ENCODE results near the gene CABLES1.
"Not testable (repeated sequence)": the region's sequence is repeated elsewhere in the genome, so short reads cannot be mapped to it uniquely, and the experiment has no call there.

CABLES1 gene

DNA sequence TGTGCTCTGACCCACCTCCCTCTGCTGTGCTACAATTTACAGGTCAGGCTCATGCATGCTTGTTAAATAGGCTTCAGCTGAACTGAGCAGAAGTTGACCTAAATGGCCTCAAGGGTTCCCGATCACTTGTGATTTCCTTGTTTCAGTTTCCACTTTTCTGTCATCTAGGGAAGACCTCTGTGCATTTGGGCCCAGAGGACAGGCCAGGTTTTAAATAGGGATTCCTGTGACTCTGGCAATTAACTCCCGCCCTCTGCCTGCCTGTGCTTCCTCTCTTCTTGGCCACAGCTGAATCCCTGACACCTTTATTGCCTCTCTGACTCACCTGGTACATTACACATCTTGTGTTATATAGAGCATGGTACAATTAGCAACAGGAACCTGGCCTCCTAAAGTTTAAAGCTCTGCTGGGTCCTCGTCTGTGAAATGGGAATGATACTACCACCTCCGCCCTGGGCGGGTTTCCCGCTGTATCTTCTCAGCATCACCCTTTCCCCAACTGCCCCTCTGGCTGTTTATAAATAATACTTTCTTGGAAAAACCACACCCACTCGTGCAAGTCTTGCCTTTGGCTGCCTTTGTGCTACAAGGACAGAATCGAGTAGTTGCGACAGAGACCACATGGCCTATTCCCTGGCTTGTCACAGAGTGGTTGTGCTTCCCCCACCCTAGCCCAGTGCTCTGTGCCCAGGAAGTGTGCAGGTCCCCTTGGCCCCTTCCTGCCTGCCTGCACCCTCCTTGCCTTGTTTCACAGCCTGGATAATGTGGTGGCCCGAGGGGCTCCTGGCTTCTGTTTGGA is 7.9 kb downstream of the CABLES1 start:
- DNase-seq, result peak; percentile 76 to 77

DNA sequence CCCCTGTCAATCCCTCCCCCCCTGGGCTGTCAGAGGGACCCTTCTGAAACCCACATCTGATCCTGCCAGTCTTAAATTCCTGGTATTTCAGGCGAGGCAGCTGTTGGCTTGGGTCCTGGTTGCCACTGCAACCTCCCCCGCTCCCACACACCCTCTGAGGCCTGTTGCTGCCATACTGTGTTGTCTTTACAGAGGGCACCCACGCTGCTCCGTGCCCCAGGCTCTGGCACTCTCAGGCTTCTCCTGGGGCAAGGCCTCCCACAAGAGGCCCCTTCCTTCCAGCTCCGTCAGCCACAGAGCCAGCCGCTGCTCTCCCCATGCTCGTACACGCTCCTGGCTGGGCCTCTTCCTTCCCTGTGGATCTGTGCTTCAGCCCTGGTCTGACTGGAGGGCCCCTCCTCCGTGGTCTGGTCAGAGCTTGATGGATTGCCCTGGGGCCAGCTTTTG is 8.6 kb downstream of the CABLES1 start:
- peak; percentile 73 to 75 for DNase-seq

DNA sequence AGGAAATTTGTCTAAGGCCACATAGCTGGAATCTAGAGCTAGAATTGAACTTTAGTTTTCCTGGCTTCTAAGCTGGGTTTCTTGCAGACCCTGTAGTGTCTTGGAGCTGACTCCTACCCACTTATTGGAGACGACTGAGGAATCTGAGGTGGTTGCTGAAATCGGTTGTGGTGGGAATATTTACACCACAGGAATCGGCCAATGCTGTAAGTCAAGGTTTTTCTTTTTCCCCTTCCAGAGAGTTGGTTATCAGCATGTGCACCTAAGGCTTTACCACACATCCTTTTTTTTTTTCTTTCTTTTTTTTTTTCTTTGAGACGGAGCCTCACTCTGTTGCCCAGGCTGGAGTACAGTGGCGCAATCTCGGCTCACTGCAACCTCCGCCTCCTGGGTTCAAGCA is 9.4 kb downstream of the CABLES1 start:
- no peak for DNase-seq

DNA sequence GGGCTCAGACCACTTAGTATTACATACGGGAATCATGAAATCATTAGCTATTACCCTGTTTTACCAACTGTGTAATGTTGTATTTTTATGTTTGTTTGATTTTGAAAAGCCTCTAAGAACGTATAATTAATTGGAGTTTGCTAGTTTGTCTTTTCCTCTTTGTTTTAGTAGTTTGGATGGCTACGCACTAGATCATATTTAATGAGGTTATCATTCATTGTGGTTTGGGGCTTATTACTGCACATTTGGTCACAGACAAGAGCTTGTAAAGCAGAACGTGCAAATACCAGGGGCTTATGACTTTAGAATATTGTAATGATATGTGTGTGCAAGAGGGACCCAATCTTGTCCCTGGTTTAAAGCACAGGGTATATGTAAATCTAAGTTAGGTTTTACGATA is 10.3 kb downstream of the CABLES1 start:
- DNase-seq, result no peak

DNA sequence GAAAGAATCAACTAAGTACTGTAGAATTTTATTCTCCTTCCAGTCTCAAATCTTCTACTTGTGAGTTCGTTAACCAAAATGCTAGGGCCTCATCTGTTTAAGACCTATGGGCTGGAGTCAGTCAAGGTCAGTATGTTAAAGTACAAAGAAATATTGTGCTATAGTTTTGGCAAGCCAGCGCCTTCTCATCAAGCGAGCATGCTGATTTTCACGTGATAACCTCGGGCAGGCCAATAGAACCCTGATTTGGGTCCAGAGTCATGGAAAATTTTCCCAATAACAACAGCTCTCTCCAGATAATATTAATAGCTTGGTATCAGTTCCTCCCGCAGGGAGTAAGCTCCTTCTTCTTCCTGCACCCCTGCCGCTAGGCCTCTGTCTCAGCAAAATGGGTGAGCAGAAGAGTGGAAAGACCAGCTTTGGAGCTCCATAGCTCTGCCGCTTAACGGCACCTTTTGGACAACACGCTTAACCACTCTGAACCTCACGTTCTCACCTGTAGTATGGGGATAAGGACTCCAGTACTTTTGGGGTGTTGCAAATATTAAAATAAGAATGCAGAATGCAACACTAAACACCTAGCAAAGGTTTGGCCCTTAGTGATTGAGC is 11.7 kb downstream of the CABLES1 start:
- no peak for DNase-seq

DNA sequence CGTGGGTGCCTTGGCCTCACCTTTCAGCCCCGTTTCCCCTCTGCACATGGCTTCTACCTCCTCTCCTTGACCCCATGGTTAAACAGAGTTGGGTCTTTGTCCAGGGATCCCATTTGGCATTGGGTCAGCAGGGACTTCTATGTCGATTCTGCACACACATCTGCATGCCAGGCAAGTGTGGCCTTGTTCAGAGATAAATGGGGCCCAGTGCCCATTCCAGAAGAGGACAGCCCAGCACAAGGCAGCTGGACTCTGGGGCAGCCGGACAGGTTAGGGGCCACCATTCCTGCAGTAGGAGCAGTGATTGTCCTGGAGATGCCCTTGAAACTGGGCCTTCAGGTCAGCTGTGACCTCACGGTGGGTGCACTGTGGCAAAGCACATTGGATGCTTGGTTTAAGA is 13.1 kb downstream of the CABLES1 start:
- DNase-seq, result no peak

DNA sequence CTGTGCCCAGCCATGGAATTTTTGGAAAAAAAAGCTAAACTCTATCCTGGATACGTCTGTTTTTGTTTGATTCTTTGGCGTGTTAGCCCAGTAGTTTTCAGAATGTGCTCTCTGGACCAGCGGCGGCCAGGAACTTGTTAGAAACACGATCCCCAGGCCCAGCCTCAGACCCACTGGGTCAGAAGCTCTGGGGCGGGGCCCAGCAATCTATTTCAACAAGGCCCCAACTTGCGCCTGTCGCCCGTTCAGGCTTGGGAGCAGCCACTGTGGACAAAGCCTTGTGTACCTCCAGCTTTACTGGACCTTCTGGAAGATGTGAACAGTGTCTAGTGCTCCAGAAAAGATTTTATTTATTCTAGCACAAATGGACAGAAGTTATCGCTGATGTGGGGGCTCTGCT is 14.3 kb downstream of the CABLES1 start:
- no peak for DNase-seq

DNA sequence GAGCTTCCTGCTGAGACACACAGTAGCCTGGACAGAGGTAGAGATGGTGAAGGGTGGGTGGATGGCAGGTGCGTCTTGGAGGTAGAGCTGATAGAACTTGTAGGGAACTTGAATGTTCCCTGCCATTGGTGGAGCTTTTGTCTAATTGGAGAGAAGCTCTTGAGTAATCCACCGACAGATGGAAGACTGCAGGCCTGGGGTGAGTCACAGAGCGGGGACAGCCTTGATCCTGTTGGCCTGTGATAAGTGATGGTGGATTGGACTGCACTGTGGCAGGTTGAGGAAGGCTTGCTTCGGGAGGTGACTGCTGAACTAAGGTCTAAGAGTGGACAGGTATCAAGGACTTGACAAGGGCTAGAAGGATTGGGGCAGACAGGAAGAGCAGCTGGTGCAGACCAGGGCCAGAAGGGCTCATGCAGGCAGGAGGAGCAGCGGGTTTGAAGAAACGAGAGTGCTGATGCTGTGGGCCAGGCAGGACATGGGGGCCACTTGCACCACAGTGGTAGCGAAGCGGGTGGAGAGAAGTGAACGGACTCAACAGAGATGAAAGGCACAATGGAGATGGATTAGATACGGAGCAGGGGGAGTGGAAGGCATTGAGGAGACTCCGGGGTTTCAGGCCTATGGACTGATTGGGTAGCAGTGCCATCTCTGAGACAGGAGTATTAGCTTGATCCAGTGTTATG is 16.3 kb downstream of the CABLES1 start:
- DNase-seq, result no peak

DNA sequence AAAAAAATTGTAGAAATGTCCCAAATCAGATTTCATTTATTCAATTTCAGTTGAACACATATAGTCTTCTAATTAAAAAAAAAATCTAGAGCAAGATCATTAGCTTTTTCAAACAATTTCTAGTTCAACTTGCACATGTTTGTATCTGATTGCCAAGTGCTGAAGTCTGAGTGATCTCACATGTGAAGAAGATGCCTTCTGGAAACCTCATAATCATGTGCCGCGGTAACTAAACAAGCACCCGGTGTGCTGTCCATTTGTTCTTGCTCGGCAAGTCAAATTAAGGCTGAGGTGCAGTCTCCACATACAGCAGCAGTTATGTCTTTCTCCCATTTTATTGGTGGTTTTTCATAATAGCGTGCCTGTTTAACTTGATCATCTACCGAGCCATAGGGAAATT is 18.7 kb downstream of the CABLES1 start:
- DNase-seq, result no peak

DNA sequence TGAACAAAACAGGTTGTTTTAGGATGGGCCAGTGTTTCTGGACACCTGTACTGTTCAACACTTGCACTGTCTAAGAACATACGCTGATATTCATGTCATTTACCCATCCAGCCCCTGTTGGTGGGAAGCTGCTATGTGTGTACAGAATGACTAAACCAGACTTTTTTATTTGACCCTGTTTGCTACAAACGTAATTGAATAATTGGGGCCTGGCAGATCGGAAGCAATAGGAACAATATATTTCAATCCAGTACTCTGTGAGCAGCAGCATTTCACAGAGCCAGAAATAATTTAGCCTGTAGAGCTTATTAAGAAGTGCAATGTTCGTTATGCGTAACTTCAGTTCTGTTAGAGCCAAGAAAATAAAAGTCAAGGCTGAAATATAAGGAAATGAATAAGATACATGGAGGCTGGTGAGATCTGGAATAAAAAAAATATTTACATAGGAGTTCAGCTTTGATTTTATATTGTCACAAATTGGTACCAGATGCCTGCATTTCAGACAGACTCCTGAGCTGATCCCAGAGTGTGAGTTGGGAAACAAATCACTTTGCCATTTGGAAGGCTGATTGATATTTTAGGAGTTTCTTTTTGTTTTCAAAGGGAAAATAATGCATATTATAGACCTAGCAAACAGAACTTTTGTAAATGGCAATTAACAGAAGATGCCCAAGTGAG is 19.7 kb downstream of the CABLES1 start:
- DNase-seq, result no peak

DNA sequence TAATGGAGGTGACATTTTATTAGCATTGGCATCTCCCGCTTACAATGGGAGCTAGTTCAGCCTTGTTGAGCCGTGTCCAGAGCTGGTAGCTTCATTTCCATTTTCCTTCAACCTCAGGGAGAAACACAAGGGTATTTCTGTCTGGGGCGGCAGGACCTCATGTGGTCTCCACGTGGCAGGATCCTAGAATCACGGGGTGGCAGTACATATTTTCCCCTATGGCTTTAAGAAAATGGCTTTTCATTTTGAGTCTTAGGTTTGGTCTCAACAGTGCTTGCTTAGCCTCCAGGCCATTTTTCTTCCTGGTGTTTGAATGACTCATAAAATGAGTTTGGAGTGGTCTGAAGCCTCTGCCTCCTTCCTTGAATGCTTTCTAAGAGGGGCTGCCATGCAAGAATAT is 20.3 kb downstream of the CABLES1 start:
- no peak for DNase-seq

DNA sequence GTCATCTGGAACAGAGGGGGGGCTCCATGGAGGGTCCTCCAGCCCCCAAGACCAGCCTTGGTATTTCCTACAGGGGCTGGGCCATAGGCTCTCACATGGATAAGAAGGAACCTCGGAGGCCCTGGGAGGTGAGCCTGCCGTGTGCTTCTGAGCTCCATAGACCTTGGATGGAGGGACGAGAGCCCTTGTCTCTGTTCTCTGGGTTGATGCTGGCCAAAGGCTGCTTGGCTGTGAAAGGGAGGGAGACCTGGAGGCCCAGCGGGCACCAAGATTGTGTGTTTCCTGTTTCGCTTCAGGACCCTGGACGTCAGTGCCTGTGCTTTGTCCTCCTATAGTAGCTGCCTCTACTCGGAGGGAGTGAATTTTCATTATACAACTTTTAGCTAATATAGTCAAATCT is 20.8 kb downstream of the CABLES1 start:
- no peak for DNase-seq

DNA sequence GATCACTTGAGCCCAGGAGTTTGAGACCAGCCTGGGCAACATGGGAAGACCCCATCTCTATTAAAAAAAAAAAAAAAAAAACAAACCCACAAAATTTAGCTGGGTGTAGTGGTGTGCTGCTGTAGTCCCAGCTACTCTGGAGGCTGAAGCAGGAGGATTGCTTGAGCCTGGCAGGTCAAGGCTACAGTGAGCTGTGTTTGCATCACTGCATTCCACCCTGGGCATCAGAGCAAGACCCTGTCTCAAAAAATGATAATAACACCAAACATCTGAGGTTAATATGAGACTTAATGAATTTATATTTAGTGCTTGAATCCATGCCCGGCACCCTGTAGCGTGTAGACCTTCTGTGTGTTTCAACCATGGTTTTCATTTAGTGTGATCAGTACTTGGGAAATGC is 22.8 kb downstream of the CABLES1 start:
- no peak for DNase-seq

DNA sequence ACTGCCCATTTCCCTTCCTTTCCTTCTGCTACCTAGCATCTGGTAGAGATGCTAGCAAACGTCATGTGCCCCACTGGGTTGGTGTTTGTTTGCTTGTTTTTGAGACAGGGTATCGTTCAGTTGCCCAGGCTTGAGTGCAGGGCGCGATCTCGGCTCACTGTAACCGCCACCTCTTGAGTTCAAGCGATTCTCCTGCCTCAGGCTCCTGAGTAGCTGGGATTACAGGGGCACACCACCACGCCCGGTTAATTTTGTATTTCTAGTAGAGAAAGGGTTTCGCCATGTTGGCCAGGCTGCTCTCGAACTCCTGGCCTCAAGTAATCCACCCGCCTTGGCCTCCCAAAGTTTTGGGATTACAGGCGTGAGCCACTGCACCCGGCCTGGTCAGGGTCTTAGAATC is 23.6 kb downstream of the CABLES1 start:
- DNase-seq, result not testable (repeated sequence)

DNA sequence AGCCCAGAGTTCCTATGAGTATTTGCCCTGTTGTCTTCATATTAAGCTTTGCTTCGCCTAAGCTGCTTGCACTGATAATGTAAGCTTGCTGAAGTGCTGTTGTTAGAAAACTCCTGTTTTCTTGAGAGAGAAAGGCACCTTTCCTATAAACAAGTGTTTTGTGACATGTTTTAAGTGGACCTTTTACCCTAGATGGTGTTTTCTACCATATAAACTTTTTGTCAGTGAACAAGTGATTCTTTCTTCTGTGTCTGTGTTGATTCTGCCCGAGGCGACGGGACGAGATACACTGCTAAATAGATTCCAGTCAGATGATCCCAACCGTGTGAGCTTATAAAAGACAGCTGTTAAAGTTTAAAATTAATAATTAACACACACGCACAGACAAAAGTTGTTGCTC is 24.1 kb downstream of the CABLES1 start:
- DNase-seq, result no peak

DNA sequence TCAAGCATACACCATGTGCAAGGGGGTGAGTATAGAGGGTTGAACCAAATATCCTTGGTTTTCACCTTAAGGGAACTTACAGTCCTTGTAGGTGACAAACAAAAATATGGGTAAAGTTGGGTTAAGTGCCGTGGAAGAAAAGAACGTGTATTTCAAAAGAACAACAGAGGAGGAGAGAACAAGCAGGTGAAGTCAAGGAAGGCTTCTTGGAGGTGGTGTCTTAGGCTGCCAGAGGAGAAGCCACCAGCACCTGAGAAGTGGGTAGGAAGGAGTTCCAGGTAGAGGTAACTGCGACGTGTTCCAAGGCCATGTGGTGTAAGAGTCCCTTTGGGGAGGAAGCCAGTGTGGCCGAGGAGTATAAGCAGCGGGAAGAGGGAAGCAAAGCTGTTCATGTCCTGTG is 27.2 kb downstream of the CABLES1 start:
- DNase-seq, result no peak

DNA sequence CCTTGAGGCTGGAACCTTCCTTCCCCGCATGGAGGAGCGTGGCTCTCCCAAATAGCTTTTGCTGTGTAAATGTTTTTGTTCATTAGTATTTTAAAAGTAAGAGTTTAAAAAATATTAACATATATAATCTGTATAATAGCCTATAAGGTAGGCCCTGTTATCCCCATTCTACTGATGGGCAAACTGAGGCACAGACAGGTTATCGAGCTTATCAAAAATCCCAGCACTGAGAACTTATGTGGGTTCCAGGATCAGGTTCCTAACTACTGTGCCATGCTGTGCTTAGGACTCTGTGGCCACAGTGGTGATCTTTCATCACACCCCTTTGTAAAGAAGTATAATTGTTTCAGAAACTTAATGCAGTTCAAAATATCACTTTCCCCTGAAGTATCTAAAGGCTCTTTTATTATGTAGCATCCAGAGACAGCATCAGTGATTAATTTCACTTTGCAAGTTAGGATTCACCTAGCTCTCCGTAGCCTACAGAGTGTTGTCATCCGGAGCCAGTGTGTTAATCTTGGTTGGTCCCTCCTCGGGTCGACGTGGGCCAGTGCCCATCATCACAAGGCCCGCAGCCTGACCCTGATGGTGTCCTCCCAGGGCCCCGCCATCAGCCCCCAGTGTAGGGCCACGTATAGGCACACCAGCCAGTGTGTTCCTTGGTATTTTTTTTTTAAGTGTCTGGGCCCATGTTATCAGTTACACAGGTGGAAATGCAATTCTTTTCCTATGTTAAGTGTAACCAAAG is 28.7 kb downstream of the CABLES1 start:
- no peak for DNase-seq

DNA sequence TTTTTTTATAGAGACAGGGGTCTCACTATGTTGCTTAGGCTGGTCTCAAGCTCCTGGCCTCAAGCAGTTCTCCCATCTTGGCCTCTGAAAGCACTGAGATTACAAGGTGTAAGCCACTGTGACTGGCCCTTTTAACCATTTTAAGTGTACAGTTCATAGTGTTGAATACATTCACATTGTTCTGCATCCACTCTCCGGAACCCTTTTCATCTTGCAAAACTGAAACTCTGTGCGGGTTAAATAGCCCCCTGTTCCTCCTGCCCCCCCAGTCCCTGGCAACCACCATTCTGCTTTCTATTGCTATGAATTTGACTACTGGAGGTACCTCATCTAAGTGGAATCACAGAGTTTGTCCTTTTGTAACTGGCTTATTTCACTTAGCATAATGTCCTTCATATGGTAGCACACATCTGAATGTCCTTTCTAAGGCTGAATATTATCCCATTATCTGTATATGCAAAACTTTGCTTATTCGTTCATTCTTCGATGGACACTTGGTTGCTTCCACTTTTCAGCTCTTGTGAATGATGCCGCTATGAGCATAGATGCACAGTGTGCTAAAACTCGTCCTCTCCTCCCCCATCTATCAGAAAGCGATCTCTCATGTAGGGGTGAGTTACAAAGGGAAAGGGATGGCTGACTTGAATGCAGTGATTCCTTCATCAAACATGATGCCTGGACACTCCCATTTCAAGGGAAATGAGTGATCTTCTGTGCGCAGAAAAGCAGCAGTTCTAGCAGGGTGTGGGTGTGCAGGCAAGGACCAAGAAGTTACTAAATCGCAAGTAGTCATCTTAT is 30.2 kb downstream of the CABLES1 start:
- DNase-seq, result no peak

DNA sequence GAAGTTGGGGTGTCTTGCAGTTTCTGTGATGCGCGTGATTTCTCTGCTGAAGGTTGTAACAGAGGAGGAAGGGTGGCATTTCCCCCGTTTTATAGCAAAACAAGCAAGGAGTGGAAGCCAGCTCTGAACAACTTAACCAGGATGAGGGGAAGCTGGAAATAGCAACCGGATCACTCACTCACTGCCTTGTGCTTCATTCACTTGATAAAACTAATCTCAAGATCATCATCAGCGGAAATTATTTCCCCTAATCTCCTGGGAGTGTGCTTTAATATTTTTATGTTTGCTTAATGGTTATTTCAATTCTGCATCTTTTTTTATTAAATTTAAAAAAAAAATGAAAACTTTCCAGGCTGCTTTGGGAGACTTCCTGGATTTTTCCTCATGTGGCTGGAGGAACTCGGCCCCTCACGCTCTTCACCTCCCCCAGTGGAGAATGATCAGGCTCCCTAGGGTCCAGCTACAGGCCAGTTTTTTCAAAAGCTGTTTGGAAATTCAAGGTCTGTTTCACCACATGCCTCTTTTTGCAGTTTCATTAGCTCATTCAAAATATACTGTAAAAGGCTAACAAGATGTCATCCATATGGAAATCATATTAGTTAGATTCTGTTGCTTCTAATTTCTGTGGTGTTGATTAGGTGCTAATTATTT is 31.7 kb downstream of the CABLES1 start:
- no peak for DNase-seq

DNA sequence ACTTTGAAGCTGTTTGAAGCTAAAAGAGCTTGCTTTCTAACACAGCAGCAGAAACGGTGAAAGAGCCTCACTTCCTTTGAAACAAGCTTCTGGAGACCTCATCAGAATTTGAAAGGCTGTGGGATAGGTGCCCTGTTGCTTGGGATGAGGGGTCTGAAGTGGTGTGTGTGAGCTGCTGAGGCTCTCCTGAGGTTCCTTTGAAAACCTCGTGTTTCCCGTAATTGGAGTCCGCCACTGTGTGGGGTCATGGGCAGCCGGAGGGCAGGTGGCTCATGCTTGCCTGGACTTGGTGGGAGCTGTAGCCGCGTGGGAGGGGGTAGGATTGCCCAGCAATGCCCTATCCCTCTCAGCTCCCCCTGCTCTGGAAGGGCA is 34.4 kb downstream of the CABLES1 start:
- no peak for DNase-seq

DNA sequence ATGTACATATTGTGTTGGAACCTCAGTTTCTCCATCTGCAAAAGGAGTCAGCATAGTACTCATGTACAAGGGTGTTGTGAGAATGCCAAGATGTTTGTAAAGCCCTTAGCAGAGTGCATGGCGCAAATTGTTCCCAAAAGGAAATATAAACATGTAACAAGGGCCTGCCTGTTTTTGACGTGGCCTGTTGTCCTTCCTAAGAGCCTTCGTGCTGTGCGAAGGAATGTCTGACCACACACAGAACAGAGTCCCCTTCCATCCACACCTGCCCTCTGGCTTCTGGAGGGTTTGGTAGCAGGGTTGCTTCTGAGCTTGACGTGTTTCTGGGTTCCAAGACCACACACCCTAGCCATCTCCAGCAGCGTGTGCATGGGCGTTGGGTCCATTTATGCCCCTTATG is 34.9 kb downstream of the CABLES1 start:
- DNase-seq, result no peak

Data from Kasumi-1 (cell line).